Neutrophil (primary cell): Measurements from ENCODE around the gene GATA5.

ENCODE experiments used
- H3K27ac ChIP-seq: fragments of 200-600 bp; sonication (generic); 2 replicates; pipeline ENCODE4 v1.5.1; 2016; ENCODE audit warnings: mild to moderate bottlenecking, moderate library complexity
- H3K27me3 ChIP-seq: fragments of 200-600 bp; sonication (generic); 2 replicates; pipeline ENCODE4 v1.6.0; 2016; ENCODE audit warnings: mild to moderate bottlenecking
- H3K36me3 ChIP-seq: fragments of 200-600 bp; sonication (generic); 2 replicates; pipeline ENCODE4 v1.5.1; 2017
- H3K4me1 ChIP-seq, 2 experiments: fragments of 200-600 bp in 1 of 2; sonication (generic) in 1 of 2; 1 replicate in 1 of 2; 2 replicates in 1 of 2; pipeline versions ENCODE4 v1.5.1 to v1.6.1; 2013 to 2016; ENCODE audit warnings: low read depth in 1 of 2, low read length in 1 of 2, mild to moderate bottlenecking in 1 of 2, moderate library complexity in 1 of 2; ENCODE audit not compliant: control insufficient read depth in 1 of 2, insufficient read depth in 1 of 2
- H3K4me3 ChIP-seq, 2 experiments: fragments of 200-600 bp in 1 of 2; sonication (generic) in 1 of 2; 1 replicate in 1 of 2; 2 replicates in 1 of 2; pipeline ENCODE4 v1.5.1; 2013 to 2016; ENCODE audit warnings: low read depth in 1 of 2, low read length in 1 of 2, mild to moderate bottlenecking in 1 of 2, moderate library complexity in 1 of 2
- H3K9me3 ChIP-seq: fragments of 200-600 bp; sonication (generic); 2 replicates; pipeline ENCODE4 v1.5.1; 2016
- CTCF ChIP-seq: fragments of 200-600 bp; sonication (generic); IDR thresholded peaks from 2 replicates; pipeline ENCODE4 v1.5.1; 2016; ENCODE audit warnings: antibody characterized with exemption

Gene GATA5

DNA sequence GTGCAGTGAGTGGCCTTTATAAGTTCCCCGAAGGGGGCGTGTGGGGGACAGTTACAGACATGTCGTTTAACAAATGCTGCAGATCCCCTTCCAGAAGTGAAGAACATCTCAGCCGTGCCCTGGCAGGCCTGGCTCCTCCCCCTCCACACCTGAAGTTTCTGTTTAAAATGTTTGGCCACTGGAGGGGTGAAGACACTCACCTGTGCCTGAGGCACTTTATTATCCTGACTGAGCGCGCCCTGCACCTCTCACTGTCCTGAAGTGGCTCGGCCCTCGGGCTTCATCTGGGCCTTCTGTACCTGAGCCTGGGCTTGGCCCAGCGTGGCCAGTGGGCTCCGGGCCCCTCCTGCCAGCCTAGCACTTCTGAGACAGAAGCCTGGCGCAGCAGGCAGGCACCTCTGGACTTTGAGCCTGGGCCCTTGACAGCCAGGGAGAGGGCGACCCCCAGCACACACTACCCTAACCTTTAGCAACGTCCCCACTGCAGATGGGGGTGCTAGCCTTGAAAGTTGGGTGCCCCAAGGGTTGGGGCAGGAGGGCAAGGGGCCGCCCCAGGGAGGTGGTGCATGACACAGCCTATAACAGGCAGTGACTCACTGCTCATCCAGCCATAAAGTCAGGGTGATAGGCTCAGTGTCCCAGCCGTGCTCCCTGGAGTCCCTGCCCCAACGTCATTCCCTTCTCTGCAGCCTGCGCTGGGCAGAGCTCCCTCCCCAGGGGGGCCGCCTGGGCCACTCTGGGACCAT, 13.6 kb upstream of the GATA5 start:
- H3K4me3 ChIP-seq: no peak overlapping the region
- TF ChIP-seq CTCF: no peak
- no peaks in the 10 kb centered on the region for H3K36me3 ChIP-seq
- no peaks in the 10 kb centered on the region for H3K4me1 ChIP-seq
- peaks cover 57% of the 10 kb centered on the region for H3K27me3 ChIP-seq
- no peak overlapping the region for H3K27ac ChIP-seq
- no peaks in the 10 kb centered on the region for H3K9me3 ChIP-seq

DNA sequence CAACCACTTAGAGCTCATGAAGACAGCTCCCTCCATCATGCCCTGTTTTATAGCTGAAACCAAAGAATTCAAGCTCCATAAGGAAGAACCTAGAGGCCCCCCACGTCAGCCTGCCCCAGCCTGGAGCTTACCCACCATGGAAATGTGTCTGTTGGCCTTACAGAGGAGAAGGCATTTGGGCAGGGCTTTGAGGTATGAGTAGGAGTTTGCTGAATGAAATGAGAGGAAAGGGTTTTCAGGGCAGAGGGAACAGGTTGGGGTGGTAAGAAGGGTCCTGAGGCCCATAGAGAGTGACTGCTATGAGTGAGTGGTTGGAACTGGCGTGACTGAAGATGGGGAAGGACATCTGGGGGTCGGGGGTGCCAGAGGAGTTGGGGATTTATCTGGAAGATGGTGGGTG, 12.7 kb upstream of the GATA5 start:
- H3K27ac ChIP-seq: no peak overlapping the region

DNA sequence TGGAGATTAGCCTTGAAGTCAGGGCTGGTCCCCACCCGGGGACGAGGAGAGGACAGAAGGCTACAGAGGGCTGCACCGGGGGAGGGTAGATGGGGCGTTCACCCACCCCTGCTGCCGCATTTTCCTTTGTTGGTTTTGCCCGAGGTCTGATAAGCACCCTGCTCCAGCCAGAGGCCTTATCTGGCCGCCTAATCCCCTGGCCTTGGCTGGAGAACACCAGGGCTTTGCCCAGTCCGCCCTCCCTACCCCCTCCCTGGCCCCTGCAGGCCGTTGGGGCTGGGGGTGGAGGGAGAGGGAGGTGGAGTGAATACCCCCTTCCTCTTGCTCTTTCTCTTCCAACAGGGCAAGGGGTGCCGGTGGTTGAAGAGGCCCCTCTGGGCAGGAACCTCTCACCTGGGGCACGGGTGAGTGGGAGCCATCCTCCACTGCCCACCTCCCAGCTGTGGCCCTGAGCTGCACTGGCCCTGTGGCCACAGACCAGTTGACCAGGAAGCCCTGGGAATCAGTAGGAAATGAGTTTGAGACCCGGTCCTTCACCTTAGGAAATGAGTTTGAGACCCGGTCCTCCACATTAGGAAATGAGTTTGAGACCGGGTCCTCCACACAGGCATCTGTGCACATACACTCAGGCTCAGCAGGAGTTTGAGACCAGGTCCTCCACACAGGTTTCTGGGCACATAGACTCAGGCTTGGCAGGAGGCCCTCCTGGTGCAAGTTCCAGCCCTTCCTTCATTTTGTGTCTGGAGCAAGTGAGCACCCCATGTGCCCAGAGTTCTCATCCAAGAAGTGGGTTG, 12.0 kb upstream of the GATA5 start:
- Histone ChIP-seq H3K9me3 (no peaks in the 10 kb centered on the region), H3K27me3 (peaks cover 73% of the 10 kb centered on the region), H3K4me1 (no peaks in the 10 kb centered on the region), H3K36me3 (no peaks in the 10 kb centered on the region), H3K4me3 (no peak overlapping the region), H3K27ac (no peak overlapping the region)
- no peak for TF ChIP-seq CTCF

More for the DNA sequence above, 12.7 kb upstream of the GATA5 start:
- no peak overlapping the region for H3K4me3 ChIP-seq
- peaks cover 66% of the 10 kb centered on the region for H3K27me3 ChIP-seq
- H3K9me3 ChIP-seq: no peaks in the 10 kb centered on the region
- no peaks in the 10 kb centered on the region for H3K36me3 ChIP-seq
- no peaks in the 10 kb centered on the region for H3K4me1 ChIP-seq
- TF ChIP-seq CTCF: no peak

DNA sequence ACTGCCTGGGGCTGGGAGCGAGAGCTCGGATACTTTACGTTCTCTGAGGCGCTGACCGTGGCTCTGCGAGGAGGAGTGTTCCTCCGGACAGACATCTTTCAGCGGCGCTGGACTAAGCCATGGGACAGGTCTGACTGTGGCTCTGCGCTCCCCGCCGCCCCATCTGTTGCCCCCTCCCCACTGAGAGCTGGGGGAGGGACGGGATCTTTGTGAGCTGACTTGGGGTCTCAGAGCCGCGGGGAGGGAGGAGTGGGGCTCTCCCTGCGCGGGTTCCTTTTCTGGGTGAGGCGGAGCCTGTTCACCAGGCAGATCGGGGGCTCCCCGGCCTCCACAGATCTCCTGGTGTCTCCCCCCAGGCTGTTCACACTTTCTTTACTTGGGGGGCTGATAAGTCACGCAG, 11.3 kb upstream of the GATA5 start:
- H3K27me3 ChIP-seq: peaks cover 79% of the 10 kb centered on the region
- TF ChIP-seq CTCF: no peak
- H3K4me1 ChIP-seq: no peaks in the 10 kb centered on the region
- no peak overlapping the region for H3K4me3 ChIP-seq
- no peaks in the 10 kb centered on the region for H3K9me3 ChIP-seq
- H3K27ac ChIP-seq: no peak overlapping the region
- no peaks in the 10 kb centered on the region for H3K36me3 ChIP-seq

DNA sequence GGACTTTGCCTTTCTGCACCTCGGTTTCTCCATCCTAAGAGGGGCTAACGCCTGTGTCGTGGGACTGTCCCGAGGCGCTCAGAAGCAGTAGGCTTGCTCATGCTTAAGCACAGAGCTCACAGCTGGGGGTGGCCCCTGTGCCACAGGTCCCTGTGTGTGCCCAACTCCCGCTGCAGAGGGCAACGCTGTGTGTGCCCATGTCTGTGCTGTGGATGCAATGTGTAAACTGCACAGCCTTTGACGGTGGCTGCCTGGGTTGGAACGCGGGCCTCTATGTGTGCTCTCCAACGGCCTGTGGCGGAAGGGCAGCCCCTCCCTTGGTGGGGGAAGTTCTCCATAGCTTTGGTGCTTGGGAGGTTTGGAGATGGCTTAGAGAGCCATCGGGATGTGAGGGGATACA, 10.7 kb upstream of the GATA5 start:
- Histone ChIP-seq H3K9me3 (no peaks in the 10 kb centered on the region), H3K4me3 (no peak overlapping the region), H3K36me3 (no peaks in the 10 kb centered on the region), H3K4me1 (no peaks in the 10 kb centered on the region), H3K27ac (no peak overlapping the region), H3K27me3 (peaks cover 86% of the 10 kb centered on the region)
- TF ChIP-seq CTCF: no peak
